ENCODE data around the gene ZNF155.
A peak's percentile ranks its signal among the peaks of the same experiment; 100 is the strongest.

Gene ZNF155

DNA sequence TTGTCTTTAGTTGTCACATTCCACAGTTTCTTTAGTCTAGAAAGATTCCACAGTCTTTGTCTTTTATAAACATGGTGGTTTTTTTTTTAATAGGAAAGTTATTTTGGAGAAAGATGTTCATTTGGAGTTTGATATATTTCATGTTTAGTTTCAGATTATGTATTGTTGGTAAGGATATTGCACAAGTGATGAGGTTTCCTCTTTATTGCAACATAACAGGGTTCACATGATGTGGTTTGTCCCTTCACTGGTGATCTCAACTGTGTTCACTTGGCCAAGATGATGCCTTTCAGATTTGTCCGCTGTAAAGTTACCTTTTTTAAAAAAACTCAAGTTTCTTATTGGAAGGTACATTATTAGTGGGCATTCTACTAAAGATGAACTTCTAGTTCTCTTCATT is 22.0 kb downstream of the ZNF155 start:
- peak; percentile 72 to 74 for DNase-seq

DNA sequence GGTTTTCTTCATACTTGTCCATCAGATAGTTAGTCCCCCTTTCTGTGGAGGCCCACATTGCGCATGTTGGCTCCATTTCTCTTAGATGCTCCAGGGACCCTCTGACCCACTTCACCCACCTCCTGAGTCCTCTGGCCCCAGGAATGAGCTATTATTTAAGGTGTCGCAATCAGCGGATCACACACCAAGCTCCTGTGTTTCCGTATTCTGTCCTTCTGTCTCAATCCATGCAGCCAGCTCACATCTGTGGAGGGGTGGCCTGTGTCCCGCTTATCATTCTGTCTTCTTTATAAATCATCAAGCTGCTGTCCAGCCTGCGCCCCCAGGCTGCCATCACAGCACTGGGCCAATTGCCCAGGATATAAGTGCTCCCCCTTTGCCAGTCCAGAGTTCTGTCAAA is 23.5 kb downstream of the ZNF155 start:
- no peak for DNase-seq

DNA sequence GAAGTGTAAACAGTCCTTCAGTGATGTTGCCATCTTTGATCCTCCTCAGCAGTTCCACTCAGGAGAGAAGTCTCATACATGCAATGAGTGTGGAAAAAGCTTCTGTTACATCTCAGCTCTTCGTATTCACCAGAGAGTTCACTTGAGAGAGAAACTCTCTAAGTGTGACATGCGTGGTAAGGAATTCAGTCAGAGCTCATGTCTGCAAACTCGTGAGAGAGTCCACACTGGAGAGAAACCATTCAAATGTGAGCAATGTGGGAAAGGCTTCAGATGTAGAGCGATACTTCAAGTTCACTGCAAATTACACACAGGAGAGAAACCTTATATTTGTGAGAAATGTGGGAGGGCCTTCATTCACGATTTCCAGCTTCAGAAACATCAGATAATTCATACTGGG is 26.5 kb downstream of the ZNF155 start:
- no peak for DNase-seq

DNA sequence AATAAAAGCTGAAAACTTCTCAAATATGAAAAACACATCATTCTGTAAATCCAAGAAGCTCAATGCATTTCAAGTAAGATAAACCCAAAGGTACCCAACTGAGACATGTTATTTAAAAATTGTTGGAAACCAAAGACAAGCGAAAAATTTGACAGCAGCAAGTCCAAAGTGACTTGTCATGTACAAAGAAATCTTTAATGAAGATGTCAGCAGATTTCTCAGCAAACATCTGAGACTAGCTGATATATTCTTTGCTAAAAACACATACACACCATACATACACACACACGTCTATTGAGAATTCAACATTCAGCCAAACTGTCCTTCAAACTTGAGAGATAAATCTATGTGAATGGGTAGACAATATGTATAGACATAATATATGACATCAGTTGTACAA is 35.5 kb downstream of the ZNF155 start:
- DNase-seq, result no peak

DNA sequence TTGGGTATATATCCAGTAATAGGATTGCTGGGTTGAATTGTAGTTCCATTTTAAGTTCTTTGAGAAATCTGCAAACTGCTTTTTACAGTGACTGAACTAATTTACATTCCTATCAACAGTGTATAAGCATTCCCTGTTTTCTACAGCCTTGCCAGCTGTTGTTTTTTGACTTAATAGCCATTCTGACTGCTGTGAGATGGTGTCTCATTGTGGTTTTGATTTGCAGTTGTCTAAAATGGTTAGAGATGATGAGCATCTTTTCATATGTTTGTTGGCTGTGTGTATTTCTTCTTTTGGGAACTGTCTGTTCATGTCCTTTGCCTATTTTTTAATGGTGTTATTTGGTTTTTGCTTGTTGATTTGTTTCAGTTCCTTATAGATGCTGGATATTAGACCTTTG is 37.2 kb downstream of the ZNF155 start:
- no peak for DNase-seq

DNA sequence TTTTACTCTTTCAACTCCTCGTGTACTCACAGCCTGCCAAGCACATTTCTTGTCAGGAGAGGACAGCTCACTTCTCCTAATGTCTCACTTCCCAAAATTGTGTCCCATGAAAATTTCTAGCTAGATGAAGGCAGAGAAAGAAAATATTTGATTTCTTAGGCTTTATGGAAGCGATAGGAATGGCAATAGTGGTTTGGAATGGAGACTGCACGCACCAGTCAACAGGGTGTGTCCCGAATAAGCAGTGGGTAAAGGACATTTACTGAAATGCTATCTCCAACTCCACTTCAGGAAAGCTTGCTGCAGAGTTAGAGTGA is 40.9 kb downstream of the ZNF155 start:
- no peak for DNase-seq

DNA sequence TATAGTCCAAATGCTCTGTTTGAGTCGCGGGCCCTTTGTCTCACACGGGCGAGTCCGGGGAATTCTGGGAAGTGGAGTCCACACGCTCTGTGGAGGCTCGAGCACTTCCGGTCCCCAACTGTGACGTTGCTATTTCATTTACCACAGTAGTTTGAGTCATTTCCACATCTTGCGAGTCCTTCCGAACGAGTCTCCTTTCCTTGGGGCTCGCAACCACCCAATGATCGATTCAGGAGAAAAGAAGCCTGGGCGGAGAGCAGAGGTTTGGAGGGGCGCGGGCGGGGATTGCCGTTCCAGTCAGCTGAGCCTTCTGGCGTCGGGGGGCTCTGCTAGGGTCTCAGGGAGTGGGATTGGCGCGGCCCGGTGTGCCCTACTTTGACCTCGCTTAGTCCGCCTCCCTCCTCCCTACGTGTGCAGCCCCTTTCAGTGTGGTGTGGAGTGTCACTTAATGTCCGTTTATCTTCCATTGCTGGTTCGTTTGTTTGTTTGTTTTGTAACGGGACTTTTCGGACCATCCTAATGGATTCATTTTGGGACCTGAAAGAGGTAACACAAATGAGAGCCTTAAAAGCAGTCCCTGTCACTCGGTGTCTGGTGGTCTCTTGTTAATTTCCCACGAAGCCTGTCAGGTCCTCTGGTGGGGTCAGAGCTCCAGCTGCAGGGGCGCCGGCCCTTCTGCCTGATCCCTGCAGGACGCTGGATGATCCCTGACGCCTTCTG is 41.4 kb downstream of the ZNF155 start, which contains the start of gene ZNF222:
TSS of gene ZNF222 (plus strand) at position 163 of the 720 bp plus-strand sequence. CDS start at position 221, 58 bp downstream.
- DNase-seq, result peak; percentile 86 to 91

DNA sequence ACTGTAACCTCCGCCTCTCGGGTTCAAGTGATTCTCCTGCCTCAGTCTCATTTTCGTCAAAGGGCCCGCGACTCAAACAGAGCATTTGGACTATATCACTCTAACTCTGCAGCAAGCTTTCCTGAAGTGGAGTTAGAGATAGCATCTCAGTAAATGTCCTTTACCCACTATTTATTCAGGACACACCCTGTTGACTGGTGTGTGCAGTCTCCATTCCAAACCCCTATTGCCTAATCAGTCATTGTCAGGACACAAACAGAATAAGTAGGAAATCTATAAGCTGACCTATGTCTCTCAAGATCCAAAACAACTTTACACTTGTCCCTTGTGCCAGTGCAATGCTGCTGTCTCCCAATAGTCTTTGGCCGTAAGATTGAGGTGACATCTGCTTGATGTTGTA is 42.6 kb downstream of the ZNF155 start:
- no peak for DNase-seq

DNA sequence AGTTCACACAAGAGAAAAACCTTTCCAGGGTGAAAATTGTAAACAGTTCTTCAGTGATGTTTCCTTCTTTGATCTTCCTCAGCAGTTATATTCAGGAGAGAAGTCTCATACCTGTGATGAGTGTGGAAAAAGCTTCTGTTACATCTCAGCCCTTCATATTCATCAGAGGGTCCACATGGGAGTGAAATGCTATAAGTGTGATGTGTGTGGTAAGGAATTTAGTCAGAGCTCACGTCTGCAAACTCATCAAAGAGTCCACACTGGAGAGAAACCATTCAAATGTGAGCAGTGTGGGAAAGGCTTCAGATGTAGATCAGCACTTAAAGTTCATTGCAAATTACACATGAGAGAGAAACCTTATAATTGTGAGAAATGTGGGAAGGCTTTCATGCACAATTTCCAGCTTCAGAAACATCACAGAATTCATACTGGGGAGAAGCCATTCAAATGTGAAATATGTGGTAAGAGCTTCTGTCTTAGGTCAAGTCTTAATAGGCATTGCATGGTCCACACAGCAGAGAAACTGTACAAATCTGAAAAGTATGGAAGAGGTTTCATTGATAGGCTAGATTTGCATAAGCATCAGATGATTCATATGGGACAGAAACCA is 48.1 kb downstream of the ZNF155 start:
- DNase-seq, result no peak

DNA sequence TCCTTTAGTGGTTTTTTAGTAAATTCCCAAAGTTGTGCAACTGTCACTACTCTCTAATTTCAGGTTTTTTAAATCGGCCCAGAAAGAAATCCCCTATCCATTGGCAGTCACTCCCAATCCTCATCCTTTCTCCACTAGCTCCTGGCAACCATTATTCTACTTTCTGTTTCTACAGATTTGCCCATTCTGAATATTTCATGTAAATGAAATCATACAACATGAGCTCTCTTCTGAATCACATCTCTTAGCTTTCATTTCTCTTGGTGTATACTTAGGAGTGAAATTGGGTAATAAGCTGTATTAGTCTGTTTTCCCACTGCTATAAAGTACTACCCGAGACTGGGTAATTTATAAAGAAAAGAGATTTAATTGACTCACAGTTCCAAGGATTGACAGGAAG is 58.2 kb downstream of the ZNF155 start:
- DNase-seq, result no peak
